ENCODE measurements around the gene MEF2A.
"Not testable (repeated sequence)": the region's sequence is repeated elsewhere in the genome, so short reads cannot be mapped to it uniquely, and the experiment has no call there.

Gene MEF2A

DNA sequence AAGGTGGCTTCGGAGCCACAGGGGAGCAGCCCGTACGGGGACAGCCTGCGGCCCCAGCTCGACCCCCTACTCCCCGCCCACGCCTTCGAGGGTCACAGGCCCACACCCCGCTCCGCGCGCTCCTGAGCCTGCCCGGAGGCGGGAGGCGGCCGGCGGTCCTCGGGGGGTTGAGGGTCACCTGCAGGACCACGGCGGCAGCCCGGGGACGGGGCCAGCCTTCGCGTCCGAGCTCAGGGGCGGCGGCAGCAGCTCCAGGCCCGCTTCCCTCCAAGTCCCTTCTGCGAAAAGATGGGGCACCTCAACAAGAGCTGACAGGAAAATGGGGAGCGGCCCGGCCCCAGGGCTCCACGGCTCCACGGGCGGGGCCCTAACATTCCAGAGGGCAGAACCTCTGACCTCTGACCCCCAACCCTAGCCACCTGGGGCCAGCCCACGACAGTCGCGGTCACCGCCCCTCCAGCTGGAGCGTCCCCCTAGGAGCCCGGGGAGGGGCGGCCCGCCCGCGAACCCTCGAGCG, 167.0 kb downstream of the MEF2A start:
- FAIRE-seq: no peak

DNA sequence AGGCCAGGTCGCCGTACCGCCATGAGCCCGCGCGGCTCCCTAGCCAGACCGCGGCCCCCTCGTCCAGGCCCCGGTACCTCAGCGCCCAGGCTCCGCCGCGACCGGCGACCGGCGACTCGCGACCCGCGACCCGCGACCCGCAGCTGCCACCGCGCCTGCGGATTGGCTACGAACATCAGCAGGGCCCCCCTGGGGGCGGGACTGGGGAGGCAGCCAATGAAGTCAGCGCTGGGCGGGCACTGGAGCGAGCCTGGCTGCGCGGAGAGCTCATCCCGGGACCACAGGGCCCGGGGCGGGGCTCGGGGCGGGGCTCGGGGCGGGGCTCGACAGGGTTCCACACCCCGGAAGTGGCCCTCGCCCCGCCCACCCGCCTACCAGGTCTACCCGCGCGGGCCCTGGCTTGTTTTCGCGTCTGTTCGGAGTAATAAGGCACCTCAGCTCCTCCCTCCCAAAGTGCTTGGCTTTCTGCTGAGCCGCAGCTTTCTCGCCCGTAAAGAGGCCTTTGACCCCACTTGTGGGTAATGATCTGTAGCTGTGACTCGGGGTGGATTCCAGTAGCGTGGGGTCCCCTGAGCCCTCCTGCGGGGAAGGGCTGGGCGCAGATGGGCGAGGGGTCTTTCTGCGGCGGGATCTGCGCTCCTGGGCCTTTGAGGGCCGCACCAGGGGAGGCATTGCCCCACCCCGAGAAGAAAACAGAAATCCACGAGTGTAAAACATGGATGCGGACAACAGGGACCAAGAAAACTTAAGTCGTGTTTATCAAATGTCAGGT, 167.7 kb downstream of the MEF2A start, which contains the start of gene LYSMD4:
Gene LYSMD4 (minus strand): TSS at position 170 of the 772 bp plus-strand sequence. CDS start 1,438 bp downstream, outside the sequence.
- no peak for FAIRE-seq

DNA sequence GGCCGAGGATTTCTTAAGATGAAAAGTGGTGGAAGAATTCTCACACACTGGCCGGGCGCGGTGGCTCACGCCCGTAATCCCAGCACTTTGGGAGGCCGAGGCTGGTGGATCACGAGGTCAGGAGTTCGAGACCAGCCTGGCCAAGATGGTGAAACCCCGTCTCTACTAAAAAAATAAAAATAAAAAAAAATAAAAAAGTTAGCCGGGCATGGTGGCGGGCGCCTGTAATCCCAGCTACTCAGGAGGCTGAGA, 168.2 kb downstream of the MEF2A start:
- not testable (repeated sequence) for FAIRE-seq

DNA sequence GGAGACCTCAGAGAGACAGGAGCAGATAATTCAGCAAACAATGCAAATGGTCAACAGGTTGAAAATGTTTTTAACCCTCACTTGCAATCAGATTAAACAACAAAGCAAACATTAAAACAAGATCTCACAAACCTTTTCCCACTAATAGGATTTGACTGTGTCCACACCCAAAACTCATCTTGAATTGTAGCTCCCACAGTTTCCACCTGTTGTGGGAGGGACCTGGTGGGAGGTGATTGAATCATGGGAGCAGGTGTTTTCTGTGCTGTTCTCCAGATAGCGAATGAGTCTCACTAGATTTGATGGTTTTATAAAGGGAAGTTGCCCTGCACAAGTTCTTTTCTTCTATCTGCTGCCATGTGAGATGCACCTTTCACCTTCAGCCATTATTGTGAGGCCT, 168.8 kb downstream of the MEF2A start:
- FAIRE-seq: no peak

DNA sequence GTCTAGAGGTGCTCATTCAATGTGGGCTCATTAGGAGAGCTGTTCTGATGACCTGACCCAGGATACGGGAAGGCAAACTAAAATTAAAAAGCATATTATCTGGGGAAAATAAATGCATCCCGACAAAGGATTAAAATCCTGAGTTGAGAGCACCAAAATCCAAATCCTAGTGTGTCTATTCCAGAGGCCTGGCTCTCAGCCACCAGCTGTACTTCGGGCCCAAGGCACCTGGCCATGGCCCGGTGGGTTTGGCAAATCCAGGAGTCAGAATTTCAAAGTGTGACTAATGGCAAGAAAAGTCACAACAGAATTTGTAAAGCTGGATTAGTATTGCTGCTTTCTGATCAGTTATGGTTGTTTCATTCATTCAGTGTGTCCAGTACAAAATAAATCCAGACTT, 170.1 kb downstream of the MEF2A start:
- FAIRE-seq: no peak

DNA sequence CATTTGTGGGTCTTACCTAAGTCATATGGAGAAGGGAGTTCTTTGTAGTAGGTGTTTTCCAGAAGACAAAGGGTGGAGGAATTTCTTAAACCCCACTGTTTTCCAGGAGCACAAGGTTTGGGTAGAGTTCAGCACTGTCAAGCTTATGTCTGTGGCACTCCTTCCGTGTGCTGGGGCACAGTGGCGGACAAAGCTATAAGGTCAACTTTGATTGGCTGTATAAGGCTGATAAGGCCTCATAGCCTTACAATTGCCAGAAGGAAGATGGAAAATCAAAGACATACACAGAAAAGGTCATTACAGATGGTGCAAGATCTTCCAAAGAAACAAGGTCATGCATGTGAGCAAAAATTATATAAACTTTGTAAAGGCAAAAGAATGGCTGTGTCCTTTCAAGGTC, 170.9 kb downstream of the MEF2A start:
- no peak for FAIRE-seq

DNA sequence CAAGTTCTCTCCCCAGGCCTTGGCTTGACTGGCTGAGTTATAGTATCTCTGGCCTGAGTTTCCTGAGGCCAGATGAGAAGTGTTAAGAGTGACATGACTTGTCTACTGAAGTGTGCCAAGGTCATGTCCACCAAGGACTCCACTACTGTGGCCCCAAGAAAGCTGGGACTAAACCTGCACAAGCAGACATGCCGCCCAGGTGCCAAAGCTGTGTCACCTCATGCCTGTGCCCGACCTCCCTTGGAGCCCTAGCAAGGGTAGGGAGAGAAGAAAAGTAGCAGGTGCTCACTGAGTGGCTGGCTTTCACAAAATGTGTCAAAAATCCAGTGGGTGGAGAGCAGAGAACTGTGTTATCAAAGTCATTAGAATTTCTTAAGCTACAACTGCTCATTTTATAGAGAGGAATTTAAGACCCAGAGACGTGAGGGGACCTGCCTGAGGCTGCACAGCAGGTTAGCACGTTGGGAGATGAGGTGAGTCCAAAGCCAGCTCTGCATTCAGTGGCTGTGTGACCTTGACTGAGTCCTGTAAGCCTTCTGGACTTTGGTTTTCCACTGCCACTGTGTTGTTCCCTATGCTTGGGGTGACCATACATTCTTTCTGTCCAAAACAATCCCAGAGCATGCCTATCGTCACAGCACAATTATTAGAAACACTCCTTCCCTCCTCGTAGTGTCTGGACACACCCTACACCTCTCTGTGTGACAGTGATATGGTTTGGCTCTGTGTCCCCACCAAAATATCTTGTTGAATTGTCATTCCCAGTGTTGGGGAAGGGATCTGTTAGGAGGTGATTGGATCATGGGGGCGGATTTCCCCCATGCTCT, 172.4 kb downstream of the MEF2A start:
- FAIRE-seq: no peak

DNA sequence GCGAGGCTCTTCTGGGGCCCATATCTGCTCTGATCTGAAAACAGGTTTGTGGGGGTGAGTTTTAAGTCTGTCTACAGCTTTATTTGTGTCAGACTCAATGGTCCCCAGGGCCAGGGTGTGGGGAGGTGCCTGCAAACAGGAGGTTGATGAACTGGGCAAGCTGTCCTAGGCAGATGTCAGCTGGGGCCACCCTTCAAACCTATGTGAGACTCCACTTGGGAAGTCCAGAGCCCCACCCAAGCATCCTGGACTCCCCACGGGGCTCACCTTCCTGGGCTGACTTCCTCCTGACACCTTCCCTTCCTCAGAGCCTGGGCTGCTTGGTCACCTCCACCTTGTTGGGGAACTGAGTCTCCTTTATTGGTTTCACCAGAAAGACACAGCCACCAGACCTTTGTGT, 176.1 kb downstream of the MEF2A start:
- no peak for FAIRE-seq

DNA sequence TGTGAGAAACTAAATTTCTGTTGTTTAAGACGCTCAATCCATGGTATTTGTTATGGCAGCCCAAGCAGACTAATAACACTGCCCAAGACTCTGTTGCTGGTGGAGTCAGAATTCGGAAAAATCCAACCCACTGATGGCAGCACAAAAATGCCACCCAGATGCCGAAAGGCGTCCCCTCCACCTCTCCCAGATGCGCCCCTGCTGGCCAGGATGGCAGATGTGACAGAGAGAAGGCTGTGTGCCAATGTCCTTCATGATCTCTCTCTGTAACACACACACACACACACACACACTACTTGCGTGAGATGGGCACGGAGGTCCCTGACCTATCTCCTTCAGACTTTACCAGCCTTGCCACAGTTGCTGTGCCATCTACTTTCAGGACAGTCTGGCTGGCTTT, 178.4 kb downstream of the MEF2A start:
- no peak for FAIRE-seq

DNA sequence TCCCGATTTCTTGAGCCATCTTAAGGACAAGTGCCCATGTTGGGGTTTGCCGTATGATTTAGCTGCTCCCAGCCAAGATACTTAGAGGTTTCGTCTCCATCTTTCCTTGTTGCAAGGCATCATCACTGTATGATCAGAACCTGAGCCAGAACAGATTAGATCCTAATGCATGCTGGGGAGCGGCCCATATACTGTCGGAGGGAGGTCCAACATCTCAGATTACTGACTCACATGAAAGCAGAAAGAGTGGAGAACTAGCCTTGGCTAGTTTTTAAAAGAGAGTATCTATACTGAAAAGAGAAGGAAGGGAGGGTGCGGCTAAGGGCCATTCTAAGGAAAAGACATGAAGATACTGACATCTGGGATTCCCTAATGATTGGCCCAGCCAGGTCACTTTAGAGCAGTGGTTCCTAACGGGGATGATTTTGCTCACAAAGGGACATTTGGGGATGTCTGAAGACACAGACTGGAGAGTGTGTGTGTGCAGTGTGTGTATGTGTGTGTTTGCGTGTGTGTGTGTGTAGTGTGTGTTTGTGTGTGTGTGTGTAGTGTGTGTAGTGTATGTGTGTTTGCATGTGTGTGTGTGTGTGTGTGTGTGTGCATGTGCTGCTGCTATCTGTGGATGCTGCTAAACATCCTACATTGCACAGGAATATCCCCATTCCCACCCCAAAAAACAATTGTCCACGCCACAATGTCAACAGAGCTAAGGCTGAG, 179.7 kb downstream of the MEF2A start:
- no peak for FAIRE-seq

DNA sequence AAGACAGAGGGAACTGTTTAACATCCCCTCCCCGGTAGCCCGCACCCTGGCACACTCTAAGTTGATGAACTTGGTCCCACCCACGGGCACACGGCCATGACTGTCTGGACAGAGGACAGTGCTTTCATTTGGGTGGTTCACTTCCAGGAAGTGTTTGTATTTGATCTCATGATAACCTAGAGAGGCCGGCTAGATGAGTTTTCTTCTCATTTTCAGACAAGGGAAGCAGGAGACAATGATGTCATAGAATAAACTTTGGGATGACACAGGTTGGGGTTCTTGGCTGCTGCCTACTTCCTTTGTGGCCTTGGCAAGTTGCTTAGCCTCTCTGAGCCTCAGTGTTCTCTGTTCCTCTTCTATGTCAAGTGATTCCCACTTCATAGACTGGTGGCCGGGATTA, 183.6 kb downstream of the MEF2A start:
- FAIRE-seq: no peak

DNA sequence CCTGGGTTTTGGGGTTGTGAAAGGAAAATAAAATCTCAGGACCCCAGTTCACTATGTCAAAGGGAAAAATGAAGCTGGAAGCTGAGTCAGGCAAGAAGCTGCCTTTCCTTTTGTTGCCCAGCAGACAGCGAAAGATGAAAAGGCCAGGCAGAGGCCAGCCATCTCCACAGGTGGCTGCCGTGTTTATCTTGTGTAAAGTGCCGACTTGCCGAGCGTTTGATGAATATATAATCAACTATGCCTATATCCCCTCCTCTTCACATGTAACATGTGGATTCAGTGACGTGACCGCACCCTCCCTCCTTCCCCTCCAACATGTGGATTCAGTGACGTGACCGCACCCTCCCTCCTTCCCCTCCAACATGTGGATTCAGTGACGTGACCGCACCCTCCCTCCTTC, 184.5 kb downstream of the MEF2A start:
- not testable (repeated sequence) for FAIRE-seq

DNA sequence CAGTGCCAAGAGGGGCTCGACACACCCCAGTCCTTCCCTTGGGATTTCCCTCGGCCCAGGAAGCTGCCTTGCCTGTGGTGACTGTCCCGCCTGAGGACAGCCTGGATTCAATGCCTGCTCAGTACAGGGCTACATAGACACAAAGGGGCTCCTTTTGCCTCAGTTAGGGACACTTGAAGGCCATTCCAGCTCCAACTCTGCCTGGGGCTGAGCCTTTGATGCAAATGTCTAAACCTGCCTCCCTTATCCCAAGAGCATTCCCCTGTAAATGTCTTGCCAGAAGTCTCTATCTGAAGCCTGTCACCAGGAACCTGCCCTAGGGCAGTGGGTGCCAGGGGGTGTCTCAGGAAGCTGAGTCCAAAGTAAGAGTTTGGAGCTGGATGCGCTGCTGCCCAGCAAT, 186.8 kb downstream of the MEF2A start:
- no peak for FAIRE-seq

DNA sequence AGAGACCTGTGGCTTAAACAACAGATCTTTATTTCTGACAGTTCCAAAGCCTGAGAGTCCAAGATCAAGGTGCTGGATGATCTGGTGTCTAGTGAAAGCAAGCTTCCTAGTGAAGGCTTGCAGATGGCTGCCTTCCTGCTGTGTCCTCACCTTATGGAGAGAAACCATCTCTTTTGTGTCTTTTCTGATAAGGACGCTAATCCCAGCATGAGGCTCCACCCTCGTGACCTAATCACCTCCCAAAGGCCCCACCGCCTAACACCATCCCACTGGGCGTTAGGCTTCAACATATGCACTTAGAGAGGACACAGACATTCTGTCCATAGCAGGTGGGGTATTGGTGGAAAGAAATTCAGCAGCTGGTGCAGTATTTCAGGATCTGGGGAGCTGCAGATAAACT, 187.3 kb downstream of the MEF2A start:
- no peak for FAIRE-seq

DNA sequence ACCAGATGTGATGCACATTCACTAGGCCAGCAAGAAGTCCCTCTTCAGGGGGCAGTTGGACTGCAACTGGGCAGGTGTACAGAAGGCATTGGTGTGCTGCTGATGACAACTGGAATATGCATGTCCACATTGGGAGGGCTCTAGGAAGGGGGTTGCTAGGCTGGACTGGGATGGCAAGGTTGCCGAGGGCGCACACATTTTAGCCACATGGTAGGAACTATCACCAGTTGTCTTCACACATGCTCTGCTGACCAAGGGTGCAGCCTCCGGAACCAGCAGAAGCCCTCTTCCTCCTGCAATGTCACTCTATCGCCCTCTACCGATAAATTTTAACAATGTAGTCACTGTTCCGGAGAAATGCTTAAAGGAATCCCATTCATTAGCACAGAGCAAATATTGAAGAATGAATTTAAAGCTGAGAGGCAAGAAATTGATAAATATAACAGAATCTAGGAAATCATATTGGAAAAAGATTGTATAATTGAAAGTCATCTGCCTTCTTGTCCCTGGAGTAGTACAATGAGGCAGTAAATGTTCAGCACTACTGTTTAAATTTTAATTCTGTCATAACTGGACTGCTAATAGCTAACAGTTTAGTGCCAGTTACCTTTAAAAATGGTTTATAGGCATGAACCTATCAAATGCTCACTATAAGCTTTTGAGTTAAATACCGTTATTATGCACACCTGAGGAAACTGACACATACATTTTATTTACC, 190.1 kb downstream of the MEF2A start:
- FAIRE-seq: peak; percentile 91

DNA sequence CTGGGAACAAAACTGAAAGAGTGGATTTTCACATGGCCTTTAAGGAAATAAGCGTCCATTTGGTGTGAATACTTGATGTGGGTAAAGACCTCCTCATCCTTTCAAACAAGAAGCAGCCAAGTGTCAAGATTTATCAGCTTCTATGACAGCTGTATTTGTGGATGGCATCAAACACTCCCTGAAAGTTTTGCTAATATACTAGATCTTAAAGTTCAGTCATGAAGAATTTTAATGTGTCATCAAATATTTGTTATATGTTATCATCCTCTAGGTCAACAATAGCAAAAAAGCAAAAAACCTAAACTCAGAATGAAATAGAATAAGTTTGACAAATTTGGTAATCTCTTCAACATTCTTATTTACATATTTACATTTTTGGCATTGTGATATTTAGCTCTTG, 196.5 kb downstream of the MEF2A start:
- FAIRE-seq: no peak

DNA sequence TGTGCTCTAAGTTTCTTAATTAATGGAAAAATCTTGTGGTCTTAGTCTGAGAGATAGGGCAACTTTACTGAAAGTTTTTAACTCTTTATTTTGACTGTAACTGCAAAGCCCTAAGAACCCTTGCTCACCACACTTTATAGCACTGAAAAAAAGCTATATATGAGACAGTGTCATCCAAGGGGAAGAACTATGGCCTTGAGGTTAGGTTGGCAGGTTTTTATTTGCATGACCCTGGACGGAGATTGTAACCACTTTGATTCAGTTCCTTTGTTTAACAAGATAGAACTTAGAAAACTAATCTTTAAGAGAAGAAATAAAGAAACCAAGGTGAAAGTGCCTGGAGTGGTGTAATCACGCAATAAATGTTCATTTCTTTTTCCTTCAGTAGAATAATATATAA, 198.0 kb downstream of the MEF2A start:
- no peak for FAIRE-seq

DNA sequence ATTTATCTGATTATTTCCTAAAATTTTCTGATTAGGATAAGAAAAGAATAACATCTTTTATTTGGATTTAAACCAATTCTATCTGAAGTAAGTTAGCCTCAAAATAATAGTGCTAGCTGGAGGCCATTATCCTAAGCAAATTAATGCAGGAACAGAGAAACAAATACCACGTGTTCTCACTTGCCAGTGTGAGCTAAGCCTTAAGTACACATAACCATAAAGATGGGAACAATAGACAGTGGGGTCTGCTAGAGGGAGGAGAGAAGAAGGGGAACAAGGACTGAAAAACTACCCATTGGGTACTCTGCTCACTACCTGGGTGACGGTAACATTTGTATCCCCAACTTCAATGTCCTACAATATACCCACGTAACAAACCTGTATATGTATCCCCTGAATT, 198.7 kb downstream of the MEF2A start:
- FAIRE-seq: no peak

Data from A204.1 (cell line).